HL-60 (cell line): ENCODE data around the gene PKD1.

Source experiments
- GABPA ChIP-seq: IDR thresholded peaks from 2 replicates; pipeline ENCODE4 v1.6.1; 2012; ENCODE audit warnings: low read depth
- POLR2AphosphoS5 ChIP-seq: IDR thresholded peaks from 2 replicates; pipeline ENCODE4 v1.6.1; 2012; ENCODE audit warnings: low read depth
- TF ChIP-seq, protein P1 (sequence below): IDR thresholded peaks from one replicate; pipeline ENCODE4 v1.5.1; 2011; ENCODE audit warnings: low read length, control low read depth, inconsistent platforms; ENCODE audit not compliant: insufficient read depth

DNA sequence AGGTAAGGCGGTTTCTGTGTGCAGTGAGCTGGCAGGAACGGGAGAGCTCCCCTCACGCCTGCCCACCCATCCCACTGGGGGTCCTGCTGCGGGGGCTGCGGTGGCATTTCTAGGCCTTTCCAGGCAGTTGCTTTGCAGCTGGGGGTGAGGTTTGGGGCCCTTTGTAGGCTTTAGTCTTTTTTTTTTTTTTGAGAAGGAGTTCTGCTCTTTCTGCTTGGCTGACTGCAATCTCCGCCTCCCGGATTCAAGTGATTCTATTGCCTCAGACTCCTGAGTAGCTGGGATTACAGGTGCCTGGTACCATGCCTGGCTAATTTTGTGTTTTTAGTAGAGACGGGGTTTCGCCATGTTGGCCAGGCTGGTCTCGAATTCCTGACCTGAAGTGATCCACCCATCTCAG is 76.8 kb downstream of the PKD1 start:
- TF ChIP-seq, protein P1, sequence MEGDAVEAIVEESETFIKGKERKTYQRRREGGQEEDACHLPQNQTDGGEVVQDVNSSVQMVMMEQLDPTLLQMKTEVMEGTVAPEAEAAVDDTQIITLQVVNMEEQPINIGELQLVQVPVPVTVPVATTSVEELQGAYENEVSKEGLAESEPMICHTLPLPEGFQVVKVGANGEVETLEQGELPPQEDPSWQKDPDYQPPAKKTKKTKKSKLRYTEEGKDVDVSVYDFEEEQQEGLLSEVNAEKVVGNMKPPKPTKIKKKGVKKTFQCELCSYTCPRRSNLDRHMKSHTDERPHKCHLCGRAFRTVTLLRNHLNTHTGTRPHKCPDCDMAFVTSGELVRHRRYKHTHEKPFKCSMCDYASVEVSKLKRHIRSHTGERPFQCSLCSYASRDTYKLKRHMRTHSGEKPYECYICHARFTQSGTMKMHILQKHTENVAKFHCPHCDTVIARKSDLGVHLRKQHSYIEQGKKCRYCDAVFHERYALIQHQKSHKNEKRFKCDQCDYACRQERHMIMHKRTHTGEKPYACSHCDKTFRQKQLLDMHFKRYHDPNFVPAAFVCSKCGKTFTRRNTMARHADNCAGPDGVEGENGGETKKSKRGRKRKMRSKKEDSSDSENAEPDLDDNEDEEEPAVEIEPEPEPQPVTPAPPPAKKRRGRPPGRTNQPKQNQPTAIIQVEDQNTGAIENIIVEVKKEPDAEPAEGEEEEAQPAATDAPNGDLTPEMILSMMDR, result no peak
- TF ChIP-seq POLR2AphosphoS5 (no peak), GABPA (no peak)
